Activated CD8-positive, alpha-beta memory T cell treated with anti-CD3 and anti-CD28 coated beads for 1 hour (primary cell): ENCODE measurements around the gene AAGAB.
"Not testable (repeated sequence)": the region's sequence is repeated elsewhere in the genome, so short reads cannot be mapped to it uniquely, and the experiment has no call there.

ENCODE experiments used
- DNase-seq, 2 donors: peaks; one replicate each; pipeline ENCODE4 v3.0.0-alpha.2; 2020; ENCODE audit warnings: low read depth in 1 of 2; ENCODE audit errors: extremely low read depth in 1 of 2

The AAGAB gene

GRCh38 chr15:67154249-67154648 lies 100.2 kb downstream of the AAGAB start:
- no peak for DNase-seq

GRCh38 chr15:67153044-67153443 lies 101.4 kb downstream of the AAGAB start:
- not testable (repeated sequence) for DNase-seq

GRCh38 chr15:67152429-67152828 lies 102.0 kb downstream of the AAGAB start:
- no peak for DNase-seq
